Measurements from ENCODE around the gene CD84.

- TF ChIP-seq CTCF (IDR thresholded peaks at IDR 0.05; ENCODE audit: insufficient read depth, low read length, poor library complexity, severe bottlenecking) = no peak
- no peak for TF ChIP-seq EZH2phosphoT487 (conservative IDR thresholded peaks at IDR 0.05; ENCODE audit: low read length)
Measured at GRCh38 chr1:160580221-160580812, 1.0 kb upstream of the CD84 start.
